BE2C (cell line): Measurements from ENCODE around the gene PDLIM7.
"Not testable (repeated sequence)": the region's sequence is repeated elsewhere in the genome, so short reads cannot be mapped to it uniquely, and the experiment has no call there.

ENCODE experiments used
- DNase-seq: peaks from one replicate; pipeline ENCODE4 v3.0.0-alpha.2; 2020
- H3K27me3 ChIP-seq: fragments of 250-450 bp; sonication (Bioruptor Pico); 2 replicates; pipeline ENCODE4 v1.5.1; 2020; ENCODE audit warnings: mild to moderate bottlenecking
- H3K36me3 ChIP-seq: fragments of 250-450 bp; sonication (Bioruptor Pico); 2 replicates; pipeline ENCODE4 v1.5.1; 2020; ENCODE audit warnings: mild to moderate bottlenecking
- H3K4me1 ChIP-seq: fragments of 250-450 bp; sonication (Bioruptor Pico); 2 replicates; pipeline ENCODE4 v1.5.1; 2020
- H3K4me3 ChIP-seq: 2 replicates; pipeline ENCODE4 v1.5.1; 2011; ENCODE audit warnings: low read depth, low read length
- H3K9me3 ChIP-seq: fragments of 250-450 bp; sonication (Bioruptor Pico); 2 replicates; pipeline ENCODE4 v1.5.1; 2020
- CTCF ChIP-seq: IDR thresholded peaks from 2 replicates; pipeline ENCODE4 v1.5.1; 2012; ENCODE audit warnings: mild to moderate bottlenecking, low read depth, low read length

PDLIM7 gene

GRCh38 chr5:177486256-177486655 is 11.1 kb downstream of the PDLIM7 start:
- TF ChIP-seq CTCF = no peak
- DNase-seq = no peak
- peaks cover 6% of the 10 kb centered on the region; the same call in 1 of the 2 replicates for H3K4me1 ChIP-seq
- no peaks in the 10 kb centered on the region for H3K27me3 ChIP-seq
- H3K9me3 ChIP-seq = no peaks in the 10 kb centered on the region
- no peak overlapping the region for H3K4me3 ChIP-seq
- H3K36me3 ChIP-seq = peaks cover 22% of the 10 kb centered on the region

GRCh38 chr5:177485753-177486152 is 11.7 kb downstream of the PDLIM7 start:
- DNase-seq, H3K4me1 ChIP-seq, H3K9me3 ChIP-seq, H3K4me3 ChIP-seq, H3K27me3 ChIP-seq: not testable (repeated sequence)
- peaks cover 17% of the 10 kb centered on the region for H3K36me3 ChIP-seq

GRCh38 chr5:177484902-177485549 is 12.4 kb downstream of the PDLIM7 start:
- DNase-seq = no peak
- H3K9me3 ChIP-seq = no peaks in the 10 kb centered on the region
- H3K27me3 ChIP-seq = no peaks in the 10 kb centered on the region
- TF ChIP-seq CTCF = no peak
- H3K4me3 ChIP-seq = no peak overlapping the region
- peaks cover 17% of the 10 kb centered on the region for H3K36me3 ChIP-seq
- H3K4me1 ChIP-seq = peaks cover 5% of the 10 kb centered on the region

- H3K27me3 ChIP-seq = no peaks in the 10 kb centered on the region
- H3K9me3 ChIP-seq = no peaks in the 10 kb centered on the region
- peaks cover 9% of the 10 kb centered on the region for H3K4me1 ChIP-seq
- H3K4me3 ChIP-seq = no peak overlapping the region
- TF ChIP-seq CTCF = no peak
- no peak for DNase-seq
- H3K36me3 ChIP-seq = peaks cover 17% of the 10 kb centered on the region
These were observed 13.2 kb downstream of the PDLIM7 start for GRCh38 chr5:177483994-177484901.

GRCh38 chr5:177483042-177483441 is 14.4 kb downstream of the PDLIM7 start:
- Histone ChIP-seq H3K4me3 (no peak overlapping the region), H3K36me3 (peaks cover 10% of the 10 kb centered on the region), H3K4me1 (peaks cover 17% of the 10 kb centered on the region), H3K9me3 (no peaks in the 10 kb centered on the region), H3K27me3 (no peaks in the 10 kb centered on the region)
- no peak for DNase-seq
- TF ChIP-seq CTCF = no peak

GRCh38 chr5:177482359-177482795 is 15.0 kb downstream of the PDLIM7 start:
- TF ChIP-seq CTCF = no peak
- Histone ChIP-seq H3K9me3 (no peaks in the 10 kb centered on the region), H3K4me3 (no peak overlapping the region), H3K4me1 (peaks cover 17% of the 10 kb centered on the region), H3K36me3 (peaks cover 4% of the 10 kb centered on the region), H3K27me3 (no peaks in the 10 kb centered on the region)
- DNase-seq = peak; percentile 44
